ENCODE measurements around the gene OR52K1. TPM values are rescaled to one million over a fixed set of nuclear protein-coding genes. Genes with fewer than 3 reads are reported as not detected.
"Not testable (repeated sequence)": the region's sequence is repeated elsewhere in the genome, so short reads cannot be mapped to it uniquely, and the experiment has no call there.

Gene OR52K1
- total RNA-seq, 1 experiment from 2014 or later, result not detected

DNA sequence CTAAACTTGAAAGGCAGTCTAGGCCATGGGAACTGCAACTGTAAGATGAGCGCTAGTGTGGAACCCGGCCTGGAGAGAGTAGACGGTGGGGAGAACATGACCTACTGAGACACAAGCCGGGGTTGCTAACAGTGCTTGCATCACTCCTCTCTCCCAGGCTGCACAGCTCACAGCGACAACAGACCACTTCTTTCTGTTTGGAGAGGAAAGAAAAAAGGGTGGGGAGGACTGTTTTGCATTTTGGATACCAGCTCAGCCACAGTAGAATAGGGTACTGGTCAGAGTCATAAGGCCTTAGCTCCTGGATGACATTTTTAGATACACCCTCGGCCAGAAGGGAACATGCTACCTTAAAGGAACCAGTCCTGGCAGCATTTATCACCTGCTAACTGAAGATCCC, 40.3 kb downstream of the OR52K1 start:
- Mint-ChIP-seq H3K9me3 (ENCODE audit: unreplicated experiment) (no peaks in the 10 kb centered on the region), H3K27me3 (ENCODE audit: insufficient read depth, unreplicated experiment) (peaks cover 14% of the 10 kb centered on the region), H3K4me1 (ENCODE audit: low read depth, unreplicated experiment) (no peaks in the 10 kb centered on the region), H3K4me3 (ENCODE audit: unreplicated experiment) (no peak overlapping the region), H3K36me3 (ENCODE audit: insufficient read depth, unreplicated experiment) (no peaks in the 10 kb centered on the region), H3K27ac (ENCODE audit: unreplicated experiment) (no peak overlapping the region)
- CTCF ChIA-PET, result no interaction called here
- Histone ChIP-seq H3K9me3 (no peaks in the 10 kb centered on the region), H3K4me1 (no peaks in the 10 kb centered on the region), H3K36me3 (ENCODE audit: control insufficient read depth, insufficient read depth, low read length) (no peaks in the 10 kb centered on the region), H3K27me3 (replicated peaks; ENCODE audit: control insufficient read depth, insufficient read depth, low read length) (no peaks in the 10 kb centered on the region), H3K4me3 (ENCODE audit: low read depth, low read length) (no peak overlapping the region)
- POLR2A ChIA-PET, result no interaction called here
- DNase-seq, result no peak
- TF ChIP-seq, protein P1, sequence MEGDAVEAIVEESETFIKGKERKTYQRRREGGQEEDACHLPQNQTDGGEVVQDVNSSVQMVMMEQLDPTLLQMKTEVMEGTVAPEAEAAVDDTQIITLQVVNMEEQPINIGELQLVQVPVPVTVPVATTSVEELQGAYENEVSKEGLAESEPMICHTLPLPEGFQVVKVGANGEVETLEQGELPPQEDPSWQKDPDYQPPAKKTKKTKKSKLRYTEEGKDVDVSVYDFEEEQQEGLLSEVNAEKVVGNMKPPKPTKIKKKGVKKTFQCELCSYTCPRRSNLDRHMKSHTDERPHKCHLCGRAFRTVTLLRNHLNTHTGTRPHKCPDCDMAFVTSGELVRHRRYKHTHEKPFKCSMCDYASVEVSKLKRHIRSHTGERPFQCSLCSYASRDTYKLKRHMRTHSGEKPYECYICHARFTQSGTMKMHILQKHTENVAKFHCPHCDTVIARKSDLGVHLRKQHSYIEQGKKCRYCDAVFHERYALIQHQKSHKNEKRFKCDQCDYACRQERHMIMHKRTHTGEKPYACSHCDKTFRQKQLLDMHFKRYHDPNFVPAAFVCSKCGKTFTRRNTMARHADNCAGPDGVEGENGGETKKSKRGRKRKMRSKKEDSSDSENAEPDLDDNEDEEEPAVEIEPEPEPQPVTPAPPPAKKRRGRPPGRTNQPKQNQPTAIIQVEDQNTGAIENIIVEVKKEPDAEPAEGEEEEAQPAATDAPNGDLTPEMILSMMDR (IDR thresholded peaks at IDR 0.05; ENCODE audit: insufficient read depth in 1 of 2, low read depth in 1 of 2, low read length in 1 of 2, severe bottlenecking in 1 of 2, unreplicated experiment in 1 of 2), result no peak
- no TSS peak for BruUV-seq (replicated peaks)
- intact Hi-C loops (cut with micrococcal nuclease; ENCODE audit: unreplicated experiment), result no loop called here

DNA sequence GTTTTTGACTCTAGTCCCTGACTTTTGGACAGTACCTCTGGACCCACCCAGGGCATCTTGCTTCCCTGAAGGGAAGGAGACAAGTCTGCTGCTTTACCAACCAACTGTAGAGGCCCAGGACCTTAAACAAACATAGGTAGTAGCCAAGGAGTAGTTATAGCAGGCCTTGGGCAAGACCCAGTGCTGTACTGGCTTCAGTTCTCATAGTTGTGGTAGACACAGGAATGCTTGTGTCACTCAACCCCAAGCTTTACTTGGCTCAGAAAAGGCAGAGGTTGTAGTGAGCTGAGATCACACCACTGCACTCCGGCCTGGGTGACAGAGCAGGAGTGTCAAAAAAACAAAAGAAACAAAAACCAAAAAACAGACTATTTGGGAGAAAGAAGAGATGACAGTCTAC, 41.2 kb downstream of the OR52K1 start:
- no peaks in the 10 kb centered on the region for H3K36me3 ChIP-seq (ENCODE audit: control insufficient read depth, insufficient read depth, low read length)
- DNase-seq, result no peak
- ChIA-PET POLR2A (no interaction called here), CTCF (no interaction called here)
- H3K9me3 Mint-ChIP-seq (ENCODE audit: unreplicated experiment), result no peaks in the 10 kb centered on the region
- H3K27me3 ChIP-seq (replicated peaks; ENCODE audit: control insufficient read depth, insufficient read depth, low read length), result no peaks in the 10 kb centered on the region
- no peaks in the 10 kb centered on the region for H3K9me3 ChIP-seq
- H3K4me1 Mint-ChIP-seq (ENCODE audit: low read depth, unreplicated experiment), result no peaks in the 10 kb centered on the region
- no peaks in the 10 kb centered on the region for H3K36me3 Mint-ChIP-seq (ENCODE audit: insufficient read depth, unreplicated experiment)
- H3K4me3 ChIP-seq (ENCODE audit: low read depth, low read length), result no peak overlapping the region
- H3K27me3 Mint-ChIP-seq (ENCODE audit: insufficient read depth, unreplicated experiment), result peaks cover 14% of the 10 kb centered on the region
- H3K4me3 Mint-ChIP-seq (ENCODE audit: unreplicated experiment), result no peak overlapping the region
- H3K4me1 ChIP-seq, result no peaks in the 10 kb centered on the region
- no peak overlapping the region for H3K27ac Mint-ChIP-seq (ENCODE audit: unreplicated experiment)
- TF ChIP-seq, protein P1 (IDR thresholded peaks at IDR 0.05; ENCODE audit: insufficient read depth in 1 of 2, low read depth in 1 of 2, low read length in 1 of 2, severe bottlenecking in 1 of 2, unreplicated experiment in 1 of 2), result no peak
- intact Hi-C loops (cut with micrococcal nuclease; ENCODE audit: unreplicated experiment), result no loop called here
- BruUV-seq (replicated peaks), result no TSS peak

DNA sequence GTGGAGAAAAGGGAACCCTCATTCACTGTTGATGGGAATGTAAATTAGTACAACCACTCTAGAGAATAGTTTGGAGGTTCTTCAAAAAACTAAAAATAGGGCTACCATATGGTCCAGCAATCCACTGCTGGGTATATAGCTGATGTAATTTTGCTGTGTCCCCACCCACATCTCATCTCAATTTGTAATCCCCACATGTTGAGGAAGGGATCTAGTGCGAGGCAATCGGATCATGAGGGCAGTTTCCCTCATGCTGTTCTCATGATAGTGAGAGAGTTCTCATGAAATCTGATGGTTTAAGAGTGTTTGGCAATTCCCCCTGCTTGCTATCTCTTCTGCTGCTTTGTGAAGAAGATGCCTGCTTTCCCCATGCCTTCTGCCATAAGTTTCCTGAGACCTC, 45.5 kb downstream of the OR52K1 start:
- H3K27ac Mint-ChIP-seq (ENCODE audit: unreplicated experiment), result no peak overlapping the region
- H3K36me3 ChIP-seq (ENCODE audit: control insufficient read depth, insufficient read depth, low read length), result no peaks in the 10 kb centered on the region
- no peak overlapping the region for H3K4me3 ChIP-seq (ENCODE audit: low read depth, low read length)
- H3K4me1 Mint-ChIP-seq (ENCODE audit: low read depth, unreplicated experiment), result no peaks in the 10 kb centered on the region
- intact Hi-C loops (cut with micrococcal nuclease; ENCODE audit: unreplicated experiment), result no loop called here
- H3K4me3 Mint-ChIP-seq (ENCODE audit: unreplicated experiment), result no peak overlapping the region
- POLR2A ChIA-PET, result no interaction called here
- H3K27me3 Mint-ChIP-seq (ENCODE audit: insufficient read depth, unreplicated experiment), result peaks cover 10% of the 10 kb centered on the region
- 0 out of 2 replicates have a peak, but pooled peaks cover 3% of the 10 kb centered on the region for H3K9me3 ChIP-seq
- CTCF ChIA-PET, result no interaction called here
- H3K9me3 Mint-ChIP-seq (ENCODE audit: unreplicated experiment), result no peaks in the 10 kb centered on the region
- no peaks in the 10 kb centered on the region for H3K27me3 ChIP-seq (replicated peaks; ENCODE audit: control insufficient read depth, insufficient read depth, low read length)
- no peak for DNase-seq
- no peaks in the 10 kb centered on the region for H3K36me3 Mint-ChIP-seq (ENCODE audit: insufficient read depth, unreplicated experiment)
- TF ChIP-seq, protein P1 (IDR thresholded peaks at IDR 0.05; ENCODE audit: insufficient read depth in 1 of 2, low read depth in 1 of 2, low read length in 1 of 2, severe bottlenecking in 1 of 2, unreplicated experiment in 1 of 2), result no peak
- no TSS peak for BruUV-seq (replicated peaks)
- no peaks in the 10 kb centered on the region for H3K4me1 ChIP-seq

- H3K4me1 Mint-ChIP-seq (ENCODE audit: low read depth, unreplicated experiment); H3K36me3 ChIP-seq (ENCODE audit: control insufficient read depth, insufficient read depth, low read length); H3K36me3 Mint-ChIP-seq (ENCODE audit: insufficient read depth, unreplicated experiment); H3K9me3 Mint-ChIP-seq (ENCODE audit: unreplicated experiment); H3K27me3 ChIP-seq (replicated peaks; ENCODE audit: control insufficient read depth, insufficient read depth, low read length); H3K9me3 ChIP-seq; BruUV-seq (replicated peaks); H3K4me1 ChIP-seq; H3K27me3 Mint-ChIP-seq (ENCODE audit: insufficient read depth, unreplicated experiment); POLR2A ChIA-PET; H3K27ac Mint-ChIP-seq (ENCODE audit: unreplicated experiment); H3K4me3 Mint-ChIP-seq (ENCODE audit: unreplicated experiment); intact Hi-C loops (cut with micrococcal nuclease; ENCODE audit: unreplicated experiment); CTCF ChIA-PET; H3K4me3 ChIP-seq (ENCODE audit: low read depth, low read length): not testable (repeated sequence)
- peak; percentile 10 to 40 for DNase-seq
Measured at GRCh38 chr11:4531686-4532085, 49.2 kb downstream of the OR52K1 start.
